Esophagus muscularis mucosa (tissue), 4 donors: ENCODE results near the gene UMOD.

ENCODE experiments used
- CTCF ChIP-seq, 3 experiments: fragments of 200-600 bp in 2 of 3; fragments of 450-650 bp in 1 of 3; sonication (generic) in 2 of 3; IDR thresholded peaks; one replicate each; pipeline ENCODE4 v1.5.1; 2017 to 2019; ENCODE audit warnings: antibody characterized with exemption in 3 of 3, mild to moderate bottlenecking in 2 of 3, moderate library complexity in 1 of 3
- EP300 ChIP-seq: sonication (generic); formaldehyde crosslinking; IDR thresholded peaks from one replicate; pipeline ENCODE4 v1.6.1; 2017; ENCODE audit warnings: antibody characterized with exemption
- POLR2A ChIP-seq: fragments of 450-650 bp; IDR thresholded peaks from one replicate; pipeline ENCODE4 v1.6.1; 2017; ENCODE audit warnings: antibody characterized with exemption, moderate library complexity, mild to moderate bottlenecking, low read depth
- POLR2AphosphoS5 ChIP-seq, 2 donors: sonication (generic); formaldehyde crosslinking; IDR thresholded peaks; one replicate each; pipeline ENCODE4 v1.6.1; 2017; ENCODE audit warnings: antibody characterized with exemption in 2 of 2

GRCh38 chr16:20285993-20286499 lies 66.5 kb downstream of the UMOD start:
- TF ChIP-seq CTCF (IDR thresholded peaks at IDR 0.05) (no peak), POLR2A (no peak), EP300 (no peak), POLR2AphosphoS5 (IDR thresholded peaks at IDR 0.05) (no peak)
